Adrenal gland (tissue), 12 donors: ENCODE measurements around the gene RABGGTA. TPM values are rescaled to one million over a fixed set of nuclear protein-coding genes. Genes with fewer than 3 reads are reported as not detected.

Experiments
- DNase-seq, 7 donors: peaks; one replicate each; pipeline ENCODE4 v3.0.0-alpha.2; 2019 to 2020
- H3K27ac ChIP-seq, 5 donors: fragments of 200-600 bp; sonication (generic) in 4 of 5; 1 replicate in 3 of 5; 2 replicates in 2 of 5; pipeline versions ENCODE4 v1.5.1 to v1.8.0; 2016 to 2020; ENCODE audit warnings: mild to moderate bottlenecking in 1 of 5
- H3K27me3 ChIP-seq: fragments of 200-600 bp; 2 replicates; pipeline ENCODE4 v1.8.0; 2021
- H3K36me3 ChIP-seq, 2 donors: fragments of 200-600 bp; replicated peaks in 1 of 2; 1 replicate in 1 of 2; 2 replicates in 1 of 2; pipeline versions ENCODE4 v1.5.1 to v1.8.0; 2018 to 2022
- H3K4me1 ChIP-seq, 2 donors: fragments of 200-600 bp; replicated peaks in 1 of 2; 1 replicate in 1 of 2; 2 replicates in 1 of 2; pipeline versions ENCODE4 v1.5.1 to v1.8.0; 2018 to 2021
- H3K4me3 ChIP-seq, 4 donors: fragments of 200-600 bp; sonication (generic) in 3 of 4; one replicate each; pipeline ENCODE4 v1.5.1; 2016 to 2018
- H3K9me3 ChIP-seq, 3 donors: fragments of 200-600 bp; sonication (generic) in 1 of 3; replicated peaks in 1 of 3; 1 replicate in 2 of 3; 2 replicates in 1 of 3; pipeline versions ENCODE4 v1.5.1 to v1.8.0; 2016 to 2021
- CTCF ChIP-seq, 6 experiments: fragments of 450-650 bp in 4 of 6; fragments of 200-600 bp in 2 of 6; sonication (generic) in 1 of 6; IDR thresholded peaks; 1 replicate in 5 of 6; 2 replicates in 1 of 6; pipeline versions ENCODE4 v1.5.1 to v1.8.0; 2016 to 2021; ENCODE audit warnings: antibody characterized with exemption in 6 of 6, mild to moderate bottlenecking in 2 of 6, moderate library complexity in 1 of 6
- POLR2A ChIP-seq, 2 donors: fragments of 450-650 bp; IDR thresholded peaks; one replicate each; pipeline ENCODE4 v1.6.1; 2017; ENCODE audit warnings: antibody characterized with exemption in 2 of 2, mild to moderate bottlenecking in 2 of 2, moderate library complexity in 1 of 2
- WGBS, 4 donors: extraction: QIAGEN DNeasy Blood & Tissue Kit in 2 of 4; methylation state at CpG; one replicate each; pipeline versions ENCODE4 v1.1.5 to v1.1.7; 2013 to 2017; 5-methylcytosine and 5-hydroxymethylcytosine counted together
- intact Hi-C, 2 donors: fragments of 100-400 bp; cut with DNase I; formaldehyde crosslinking; loops; one replicate each; pipeline versions ENCODE4 v1.14.1 to v1.15.0; 2022 to 2023
- polyA plus RNA-seq, 3 donors: library from polyadenylated mRNA; stranded (reverse); fragments of 200-250 nt in 2 of 3; fragments of 350-450 nt in 1 of 3; fragmentation: Illumina TruSeq in 1 of 3; extraction: RNeasy Lipid Tissue Mini Kit (QIAGEN cat#74804) in 1 of 3; gene quantifications; one replicate each; pipeline ENCODE4 v1.2.3, GENCODE V29; 2013 to 2014
- total RNA-seq, 9 donors: library from RNA; depleted of rRNA in 4 of 9; stranded (reverse); fragments of >200 nt in 4 of 9; fragments of 120-200 nt in 1 of 9; fragmentation: NEBNext Ultra II Directional in 1 of 9; extraction: Animal tissue kit (Norgen Biotek cat#: 25700) in 1 of 9; gene quantifications; one replicate each; pipeline versions ENCODE4 v1.1.0 to v1.2.4, GENCODE V29; 2013 to 2023
- donor health status: healthy with polysubstance abuse.
- donor health status: Bipolar disorder and iron deficiency.
- donor health status: DM: yes; HTN: yes; CAD: no.
- donor health status: DM: no; HTN: no; CAD: no.
- donor health status: DM: no; HTN: no; CAD: no.
- donor health status: DM: yes; HTN: yes; CAD: no.

The RABGGTA gene
- total and polyA plus RNA-seq, 12 donors = 15.7 to 124 (median 32.6) TPM

GRCh38 chr14:24310265-24310645 lies 38.9 kb upstream of the RABGGTA start:
- H3K9me3 ChIP-seq = no peaks in the 10 kb centered on the region
- peak in 1 of 7 donors; percentile 36 for DNase-seq
- peaks cover 0 to 28% of the 10 kb centered on the region in 2 donors for H3K36me3 ChIP-seq
- H3K27me3 ChIP-seq = no peaks in the 10 kb centered on the region
- H3K4me1 ChIP-seq = peaks cover 20 to 52% of the 10 kb centered on the region in 2 donors
- peak overlapping the region in 2 of 4 donors; percentile 21 to 64 for H3K4me3 ChIP-seq
- intact Hi-C loops = no loop called here
- 35 to 42% (median 39%) methylated on average over 4 to 5 of the region's 5 CpGs for WGBS, 4 donors
- peak overlapping the region in 4 of 5 donors; percentile 68 to 97 (median 88) for H3K27ac ChIP-seq
- TF ChIP-seq POLR2A (IDR thresholded peaks at IDR 0.05) = no peak
- no peak for TF ChIP-seq CTCF (IDR thresholded peaks at IDR 0.05)

- whole genome bisulfite sequencing, 4 donors = 70 to 75% (median 72%) methylated on average over 5 of the region's 5 CpGs
- H3K36me3 ChIP-seq = peaks cover 0 to 33% of the 10 kb centered on the region in 2 donors
- no peaks in the 10 kb centered on the region for H3K27me3 ChIP-seq
- H3K4me1 ChIP-seq = peaks cover 20 to 52% of the 10 kb centered on the region in 2 donors
- peak within 1 kb of the TSS in 3 of 4 donors; percentile 21 to 64 (median 41) for H3K4me3 ChIP-seq
- H3K27ac ChIP-seq = peak within 1 kb of the TSS; percentile 68 to 97 (median 83)
- no peaks in the 10 kb centered on the region for H3K9me3 ChIP-seq
- peak in 1 of 7 donors; percentile 21 for DNase-seq
- no peak for TF ChIP-seq POLR2A (IDR thresholded peaks at IDR 0.05)
- TF ChIP-seq CTCF (IDR thresholded peaks at IDR 0.05) = no peak
- intact Hi-C loops = loop anchor here in 1 of 2 donors (10.0 kb wide), 1 partner anchor 65 kb away; the partner anchor contains the start of gene TINF2
Measured at GRCh38 chr14:24309538-24310264, 38.3 kb upstream of the RABGGTA start, which contains the start of gene LTB4R2. TSS of gene LTB4R2 (plus strand) at chr14:24310140. CDS start at chr14:24310665, 525 bp downstream.

- intact Hi-C loops = loop anchor here in 1 of 2 donors (10.0 kb wide), 1 partner anchor 64 kb away; the partner anchor contains the start of gene TINF2
- Histone ChIP-seq H3K4me1 (peaks cover 20 to 52% of the 10 kb centered on the region in 2 donors), H3K27me3 (no peaks in the 10 kb centered on the region), H3K36me3 (peaks cover 0 to 45% of the 10 kb centered on the region in 2 donors), H3K9me3 (no peaks in the 10 kb centered on the region), H3K27ac (no peak overlapping the region), H3K4me3 (no peak overlapping the region)
- 70 to 80% (median 76%) methylated on average over 7 of the region's 7 CpGs for WGBS, 4 donors
- TF ChIP-seq CTCF (IDR thresholded peaks at IDR 0.05) (peak in 2 of 6 experiments; percentile 23 to 32), POLR2A (IDR thresholded peaks at IDR 0.05) (no peak)
- no peak for DNase-seq
Measured at GRCh38 chr14:24308342-24309124, 37.1 kb upstream of the RABGGTA start.
